OCI-LY3 (cell line): ENCODE results near the gene ZNF19.

Source experiments
- H2AFZ ChIP-seq: fragments of 200-600, 300-600 bp; shearing (Covaris generic); 2 replicates; pipeline ENCODE4 v1.6.0; 2014; ENCODE audit warnings: antibody characterized with exemption, low read depth, low read length
- H3K27ac ChIP-seq: fragments of 200-600, 300-600 bp; sonication (generic); 2 replicates; pipeline ENCODE4 v1.5.1; 2014; ENCODE audit warnings: mild to moderate bottlenecking, low read length, moderate library complexity, mixed read lengths
- H3K27me3 ChIP-seq: fragments of 200-600, 300-600 bp; sonication (generic); 2 replicates; pipeline ENCODE4 v1.6.1; 2014; ENCODE audit warnings: low read depth, low read length, mixed read lengths
- H3K36me3 ChIP-seq: fragments of 200-600, 300-600 bp; sonication (generic); replicated peaks from 2 replicates; pipeline ENCODE3; 2014; ENCODE audit warnings: low read depth, low read length, mixed read lengths
- H3K4me1 ChIP-seq: fragments of 300-600, 200-600 bp; sonication (generic); 2 replicates; pipeline ENCODE4 v1.6.1; 2014; ENCODE audit warnings: low read length, mixed read lengths
- H3K4me2 ChIP-seq: fragments of 200-600, 300-600 bp; sonication (generic); 2 replicates; pipeline ENCODE4 v1.6.1; 2014; ENCODE audit warnings: low read length, mixed read lengths
- H3K4me3 ChIP-seq: fragments of 300-600, 200-600 bp; sonication (generic); 2 replicates; pipeline ENCODE4 v1.5.1; 2014; ENCODE audit warnings: antibody characterized with exemption, mild to moderate bottlenecking, low read length, moderate library complexity
- H3K79me2 ChIP-seq: fragments of 300-600, 200-600 bp; shearing (Covaris generic); 2 replicates; pipeline ENCODE4 v1.6.1; 2014; ENCODE audit warnings: mild to moderate bottlenecking, low read length, mixed read lengths
- H3K9ac ChIP-seq: fragments of 300-600, 200-600 bp; shearing (Covaris generic); 2 replicates; pipeline ENCODE4 v1.6.0; 2014; ENCODE audit warnings: mild to moderate bottlenecking, low read length, moderate library complexity
- H3K9me3 ChIP-seq: fragments of 200-600, 300-600 bp; shearing (Covaris generic); 2 replicates; pipeline ENCODE4 v1.6.1; 2014; ENCODE audit warnings: low read length, mixed read lengths; ENCODE audit not compliant: insufficient read depth
- H4K20me1 ChIP-seq: fragments of 200-600, 300-600 bp; sonication (generic); 2 replicates; pipeline ENCODE4 v1.6.1; 2016; ENCODE audit warnings: low read length, mixed read lengths; ENCODE audit not compliant: insufficient read depth
- CTCF ChIP-seq: fragments of 200-600, 300-600 bp; sonication (generic); IDR thresholded peaks from 2 replicates; pipeline ENCODE4 v1.5.1; 2014; ENCODE audit warnings: antibody characterized with exemption, low read length, low read depth
- EZH2phosphoT487 ChIP-seq: fragments of 200-600 bp; shearing (Covaris generic); IDR thresholded peaks from 2 replicates; pipeline ENCODE4 v1.6.1; 2018; ENCODE audit warnings: antibody characterized with exemption, mixed run types, low read depth

The ZNF19 gene

GRCh38 chr16:71520550-71520949 lies 31.4 kb upstream of the ZNF19 start:
- no peak overlapping the region for H2AFZ ChIP-seq
- no peak overlapping the region for H3K4me3 ChIP-seq
- H4K20me1 ChIP-seq = no peaks in the 10 kb centered on the region
- H3K27ac ChIP-seq = no peak overlapping the region
- H3K27me3 ChIP-seq = peaks cover 55% of the 10 kb centered on the region
- H3K9me3 ChIP-seq = no peaks in the 10 kb centered on the region
- H3K9ac ChIP-seq = no peak overlapping the region
- no peak overlapping the region for H3K4me2 ChIP-seq
- no peaks in the 10 kb centered on the region for H3K79me2 ChIP-seq
- no peak for TF ChIP-seq CTCF
- no peak for TF ChIP-seq EZH2phosphoT487
- no peaks in the 10 kb centered on the region for H3K36me3 ChIP-seq
- H3K4me1 ChIP-seq = no peaks in the 10 kb centered on the region

GRCh38 chr16:71515026-71515425 lies 25.9 kb upstream of the ZNF19 start:
- TF ChIP-seq EZH2phosphoT487 (no peak), CTCF (no peak)
- Histone ChIP-seq H3K9ac (no peak overlapping the region), H2AFZ (no peak overlapping the region), H3K9me3 (no peaks in the 10 kb centered on the region), H3K27me3 (peaks cover 25% of the 10 kb centered on the region), H3K27ac (no peak overlapping the region), H3K4me1 (no peaks in the 10 kb centered on the region), H3K4me3 (no peak overlapping the region), H3K36me3 (no peaks in the 10 kb centered on the region), H3K79me2 (no peaks in the 10 kb centered on the region), H4K20me1 (no peaks in the 10 kb centered on the region), H3K4me2 (no peak overlapping the region)

- no peak overlapping the region for H3K4me3 ChIP-seq
- H3K27me3 ChIP-seq = peaks cover 25% of the 10 kb centered on the region
- no peak overlapping the region for H3K9ac ChIP-seq
- no peaks in the 10 kb centered on the region for H3K36me3 ChIP-seq
- H3K27ac ChIP-seq = no peak overlapping the region
- no peak overlapping the region for H2AFZ ChIP-seq
- no peaks in the 10 kb centered on the region for H3K79me2 ChIP-seq
- H3K4me2 ChIP-seq = no peak overlapping the region
- H3K4me1 ChIP-seq = no peaks in the 10 kb centered on the region
- H4K20me1 ChIP-seq = no peaks in the 10 kb centered on the region
- no peaks in the 10 kb centered on the region for H3K9me3 ChIP-seq
- TF ChIP-seq EZH2phosphoT487 = no peak
- no peak for TF ChIP-seq CTCF
These were observed 25.4 kb upstream of the ZNF19 start for GRCh38 chr16:71514476-71514875.

GRCh38 chr16:71513302-71513701 lies 24.2 kb upstream of the ZNF19 start:
- Histone ChIP-seq H3K27ac (no peak overlapping the region), H3K36me3 (no peaks in the 10 kb centered on the region), H3K27me3 (peaks cover 25% of the 10 kb centered on the region), H3K4me3 (no peak overlapping the region), H3K9me3 (no peaks in the 10 kb centered on the region), H3K9ac (no peak overlapping the region), H3K79me2 (no peaks in the 10 kb centered on the region), H4K20me1 (no peaks in the 10 kb centered on the region), H2AFZ (no peak overlapping the region), H3K4me1 (no peaks in the 10 kb centered on the region), H3K4me2 (no peak overlapping the region)
- no peak for TF ChIP-seq EZH2phosphoT487
- no peak for TF ChIP-seq CTCF
